ENCODE measurements around the gene DNAH7.

The DNAH7 gene

GRCh38 chr2:196076778-196077568 lies 8.3 kb upstream of the DNAH7 start:
- DNase-seq: no peak

DNA sequence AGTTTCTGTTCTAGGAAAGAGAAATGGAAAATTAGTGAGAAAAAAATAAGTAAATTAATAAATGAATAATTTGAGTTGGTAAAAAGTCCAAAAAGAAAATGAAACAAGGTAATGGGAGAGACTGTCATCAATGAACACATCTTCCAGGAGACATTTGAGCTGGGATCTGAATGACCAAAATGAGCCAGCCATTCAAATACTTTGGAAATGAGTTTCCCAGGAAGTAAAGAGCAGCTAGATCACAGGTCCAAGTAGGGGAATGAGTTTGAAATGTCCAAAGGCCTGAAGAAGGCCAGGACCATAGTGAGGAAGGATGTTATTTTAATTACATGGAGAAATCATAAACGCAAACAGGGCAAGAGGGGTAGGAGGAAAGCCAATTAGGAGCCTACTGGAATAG lies 6.6 kb upstream of the DNAH7 start:
- DNase-seq: no peak

- no peak for DNase-seq
These were observed 6.0 kb upstream of the DNAH7 start for GRCh38 chr2:196074631-196075030.

DNA sequence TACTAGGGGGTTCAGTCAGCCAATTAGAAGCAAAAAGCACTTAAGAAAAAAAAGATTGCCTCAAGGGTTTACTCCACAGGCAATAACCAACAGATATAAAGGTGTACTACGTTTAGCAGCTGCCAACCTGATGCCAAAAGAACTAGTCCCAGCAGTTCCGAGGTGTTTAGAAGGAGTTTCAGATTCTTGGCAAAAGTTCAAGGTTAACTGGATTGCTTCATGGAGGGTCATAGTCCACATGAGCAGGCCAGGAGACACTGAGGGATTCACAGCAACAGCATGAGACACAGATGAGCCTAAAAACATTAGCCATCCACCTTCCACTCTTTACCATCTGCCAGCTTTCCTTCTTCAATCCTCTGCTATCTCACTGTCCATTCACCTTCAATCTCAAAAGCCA lies 4.9 kb upstream of the DNAH7 start:
- no peak for DNase-seq

GRCh38 chr2:196067088-196067382 lies 1.6 kb downstream of the DNAH7 start:
- no peak for DNase-seq

DNA sequence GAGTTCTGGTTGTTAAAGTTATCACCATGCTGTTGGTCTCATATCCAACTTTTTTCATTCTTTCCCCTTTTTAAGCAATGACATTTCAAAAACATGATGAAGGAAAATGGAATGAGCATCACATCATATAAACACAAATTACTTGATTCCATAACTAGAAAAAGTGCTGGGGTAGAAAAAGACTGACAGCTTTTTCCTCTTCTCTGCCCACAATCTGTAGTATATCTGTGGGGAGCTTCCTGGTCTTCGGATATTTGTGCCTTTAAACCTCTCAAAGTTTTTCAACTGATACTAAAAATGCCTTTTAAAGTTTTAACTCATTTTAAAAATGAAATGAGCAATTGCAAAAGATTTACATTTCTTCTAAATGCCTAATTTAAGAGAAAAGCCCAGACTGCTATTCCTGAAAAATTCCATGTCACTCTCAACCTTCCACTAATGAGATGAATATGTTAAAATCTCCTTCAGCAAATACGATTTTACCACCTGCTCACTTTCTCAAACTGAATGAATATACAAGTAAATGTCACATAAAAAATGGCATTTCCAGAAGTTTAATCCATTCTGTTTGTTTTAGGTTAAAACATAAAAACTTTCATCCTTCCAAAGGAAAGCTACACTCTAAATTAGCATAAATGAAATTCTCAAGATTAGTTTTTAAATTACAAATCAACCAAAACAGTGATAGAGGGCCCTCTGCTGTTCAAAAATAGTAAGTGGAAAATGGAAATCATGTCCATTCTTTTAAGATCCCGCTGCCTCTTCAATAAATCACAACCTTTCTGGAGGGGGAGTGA lies 2.1 kb downstream of the DNAH7 start:
- no peak for DNase-seq

GRCh38 chr2:196063773-196064172 lies 4.9 kb downstream of the DNAH7 start:
- no peak for DNase-seq

DNA sequence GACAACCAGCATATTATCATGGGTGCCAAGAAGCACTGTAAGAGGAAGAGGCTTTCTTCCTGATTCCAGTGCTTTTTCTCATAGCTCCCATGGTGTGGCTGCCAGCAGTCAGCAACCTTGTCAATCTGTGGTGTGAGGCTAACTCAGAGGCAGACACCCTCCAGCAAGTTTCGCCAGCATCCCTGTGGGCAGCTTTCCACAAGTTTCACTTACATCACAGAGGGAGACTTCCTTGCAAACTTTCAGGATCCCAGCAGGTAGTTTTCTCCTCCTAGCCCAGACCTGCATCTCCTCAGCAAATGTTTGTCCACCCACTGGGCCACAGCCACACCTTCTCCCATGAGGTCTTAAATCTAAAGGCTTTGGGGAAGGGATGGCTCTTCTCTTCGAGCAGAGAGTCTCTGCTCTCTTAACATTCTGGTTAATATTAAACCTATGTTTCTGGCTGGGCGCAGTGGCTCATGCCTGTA lies 9.1 kb downstream of the DNAH7 start:
- DNase-seq: no peak

DNA sequence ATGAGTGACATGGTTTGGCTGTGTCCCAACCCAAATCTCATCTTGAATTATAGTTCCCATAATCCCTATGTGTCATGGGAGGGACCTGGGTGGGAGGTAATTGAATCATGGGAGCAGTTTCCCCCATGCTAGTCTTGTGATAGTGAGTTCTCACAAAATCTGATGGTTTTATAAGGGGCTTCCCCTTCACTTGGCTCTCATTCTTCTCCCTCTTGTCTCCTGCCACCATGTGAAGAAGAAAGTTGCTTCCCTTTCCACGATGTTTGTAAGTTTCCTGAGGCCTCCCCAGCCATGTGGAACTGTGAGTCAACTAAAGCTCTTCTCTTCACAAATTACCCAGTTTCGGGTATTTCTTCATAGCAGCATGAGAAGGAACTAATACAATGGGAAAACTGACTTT lies 14.0 kb downstream of the DNAH7 start:
- DNase-seq: no peak

DNA sequence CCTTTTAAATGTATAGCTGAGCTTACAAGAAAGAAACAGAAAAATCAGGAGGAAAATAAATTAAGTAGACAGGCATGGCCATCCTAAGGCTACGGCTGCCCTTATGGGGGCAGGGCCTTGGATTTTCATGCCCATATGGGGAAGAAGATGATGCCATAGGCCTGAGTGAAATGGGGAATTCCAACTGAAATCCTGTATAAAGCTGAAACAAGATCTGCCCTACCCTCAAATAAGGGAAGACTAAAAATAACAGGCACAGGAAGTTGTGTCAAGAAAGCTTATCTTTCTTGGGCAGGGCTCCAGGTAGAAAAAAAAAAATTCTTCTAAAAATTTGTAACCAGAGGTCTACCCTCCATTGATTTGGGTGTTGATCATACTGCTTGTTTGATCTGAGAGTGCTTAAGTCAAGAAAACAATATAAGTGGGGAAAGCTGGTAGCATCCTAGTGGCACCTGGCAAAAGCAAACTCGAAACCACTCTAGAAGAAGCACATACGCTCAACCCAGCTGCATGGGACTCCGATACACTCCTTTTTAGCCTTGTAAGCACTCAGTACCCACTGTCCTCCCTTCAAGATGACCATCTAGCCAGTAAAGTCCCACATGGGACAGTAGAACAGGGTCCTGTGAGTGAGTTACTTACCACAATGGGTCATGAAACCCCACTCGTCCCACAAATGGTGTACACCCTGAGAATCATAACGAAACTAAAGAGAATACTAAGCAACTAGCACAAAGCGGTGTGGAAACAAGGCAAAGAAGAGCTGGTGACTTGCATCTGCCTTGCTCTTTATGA lies 22.3 kb downstream of the DNAH7 start:
- no peak for DNase-seq

GRCh38 chr2:196041786-196042185 lies 26.9 kb downstream of the DNAH7 start:
- DNase-seq: no peak

- no peak for DNase-seq
These were observed 28.4 kb downstream of the DNAH7 start for GRCh38 chr2:196040218-196040617.

- DNase-seq: no peak
These were observed 32.2 kb downstream of the DNAH7 start for GRCh38 chr2:196036442-196036841.

DNA sequence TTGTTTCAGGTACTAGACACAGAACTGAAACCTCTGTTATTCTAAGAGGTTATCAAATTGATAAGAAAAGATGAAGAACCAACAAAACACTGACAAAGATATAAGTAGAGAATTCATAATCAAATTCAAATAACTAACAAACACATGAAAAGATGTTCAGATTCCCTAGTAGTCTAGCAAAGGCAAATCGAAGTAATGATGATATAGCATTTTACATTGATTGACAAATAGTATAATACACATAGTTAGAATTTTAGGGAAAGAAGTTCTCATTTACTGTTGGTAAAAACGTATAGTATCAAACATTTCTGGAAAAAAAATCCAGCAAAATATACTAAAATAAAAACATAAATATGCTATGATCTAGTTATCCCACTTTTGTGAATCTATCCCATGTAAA lies 50.6 kb downstream of the DNAH7 start:
- no peak for DNase-seq

DNA sequence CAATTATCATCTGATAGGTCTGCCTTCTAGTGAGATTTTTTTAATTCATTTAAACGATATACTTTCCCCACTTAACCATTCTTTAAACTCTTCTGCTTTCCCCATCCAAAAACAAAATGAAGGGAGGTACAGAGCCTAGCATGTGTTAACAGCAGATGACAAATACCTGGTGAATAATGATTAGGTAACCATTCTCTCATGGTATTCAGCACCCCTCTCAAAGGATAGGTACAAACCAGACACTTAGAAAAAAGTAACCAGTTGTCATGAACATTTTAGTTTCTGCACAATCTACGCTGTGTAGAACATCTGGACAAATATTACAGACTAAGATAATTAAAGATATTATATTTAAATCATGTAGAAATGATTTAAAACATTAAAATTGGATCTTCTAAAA lies 56.3 kb downstream of the DNAH7 start:
- DNase-seq: no peak

- DNase-seq: no peak
These were observed 68.1 kb downstream of the DNAH7 start for GRCh38 chr2:196000551-196000950.

GRCh38 chr2:195998070-195998469 lies 70.6 kb downstream of the DNAH7 start:
- no peak for DNase-seq

GRCh38 chr2:195995499-195995898 lies 73.1 kb downstream of the DNAH7 start:
- no peak for DNase-seq

- DNase-seq: no peak
These were observed 75.0 kb downstream of the DNAH7 start for GRCh38 chr2:195993623-195994022.

DNA sequence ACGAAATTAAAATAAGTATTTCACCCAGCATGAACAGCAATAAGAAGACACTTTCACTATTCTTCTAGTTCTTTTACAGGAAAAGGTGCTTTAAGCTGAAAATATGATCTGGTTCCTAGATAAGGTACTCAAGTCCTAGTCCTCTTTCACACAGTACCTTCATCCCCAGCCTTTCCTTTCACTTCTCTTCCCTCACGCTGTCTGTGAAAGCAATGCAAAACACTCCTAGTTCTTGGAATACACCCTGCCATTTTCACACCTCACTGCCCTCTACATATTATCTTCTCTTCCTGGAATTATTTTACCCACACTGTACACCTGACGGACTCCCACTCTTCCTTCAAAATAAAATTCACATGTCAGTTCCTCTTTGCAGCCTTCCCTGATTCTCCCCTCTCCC lies 82.9 kb downstream of the DNAH7 start:
- no peak for DNase-seq

DNA sequence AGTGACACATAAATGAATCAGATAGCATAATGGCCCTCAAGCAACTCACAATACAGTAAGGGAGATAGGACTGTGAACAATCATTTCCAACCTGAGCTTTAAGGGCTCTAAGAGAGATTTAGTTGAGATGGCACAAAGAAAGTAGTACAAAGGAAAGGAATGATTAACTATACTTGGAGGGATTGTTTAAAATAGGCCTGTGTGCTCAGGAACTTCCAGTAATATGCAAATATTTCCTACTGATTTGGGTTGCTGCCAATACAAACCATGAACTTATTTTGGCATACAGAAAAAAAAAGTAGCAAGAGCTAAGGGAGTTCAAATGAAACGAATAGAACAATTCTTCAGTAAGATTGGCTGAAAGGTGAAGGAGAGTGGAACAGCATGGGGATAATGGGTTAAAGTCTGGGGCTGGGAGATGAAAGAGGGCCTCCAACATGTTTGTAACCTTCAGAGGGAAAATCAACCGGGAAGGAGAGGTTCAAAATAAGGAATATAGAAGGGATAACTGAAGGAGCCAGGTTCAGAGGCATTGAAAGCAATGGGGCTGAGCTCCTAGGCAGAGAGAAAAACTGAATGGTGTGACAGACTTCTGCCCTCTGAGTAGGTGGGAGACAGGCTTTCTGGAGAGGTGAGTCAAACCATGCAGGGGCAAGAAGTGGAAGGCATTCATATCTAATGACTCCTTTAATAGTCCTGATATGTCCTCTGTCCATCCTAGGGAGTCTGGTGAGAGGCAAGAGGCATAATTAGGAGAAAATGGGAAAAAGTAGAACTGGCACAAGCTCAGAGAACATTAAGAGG lies 83.5 kb downstream of the DNAH7 start:
- no peak for DNase-seq

- no peak for DNase-seq
These were observed 101.3 kb downstream of the DNAH7 start for GRCh38 chr2:195967336-195967735.

GRCh38 chr2:195961873-195962272 lies 106.8 kb downstream of the DNAH7 start:
- DNase-seq: no peak
